ENCODE data around the gene TRDMT1.

TRDMT1 gene

DNA sequence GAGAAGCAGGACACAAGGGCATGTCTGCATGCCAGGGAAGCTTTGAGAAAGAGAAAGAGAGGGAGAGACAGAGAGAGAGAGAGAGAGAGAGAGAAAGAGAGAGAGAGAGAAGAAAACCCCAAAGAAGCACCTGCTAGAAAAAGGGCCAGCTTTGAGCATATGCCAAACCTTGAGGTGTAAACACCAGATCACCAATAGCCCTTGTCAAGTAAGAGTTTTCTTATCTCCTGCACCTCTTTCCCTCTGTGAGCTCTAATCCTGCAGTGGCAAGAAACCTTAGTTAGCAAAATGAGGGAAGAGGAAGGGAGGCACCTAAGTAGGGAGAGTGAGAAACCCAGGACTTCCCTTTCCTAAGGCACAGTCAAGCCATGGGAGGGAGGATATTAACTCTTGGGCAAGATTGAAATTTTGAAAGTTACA, 11.3 kb upstream of the TRDMT1 start:
- no peak for DNase-seq
- H3K36me3 ChIP-seq (replicated peaks) = no peaks in the 10 kb centered on the region
- TF ChIP-seq, protein P1, sequence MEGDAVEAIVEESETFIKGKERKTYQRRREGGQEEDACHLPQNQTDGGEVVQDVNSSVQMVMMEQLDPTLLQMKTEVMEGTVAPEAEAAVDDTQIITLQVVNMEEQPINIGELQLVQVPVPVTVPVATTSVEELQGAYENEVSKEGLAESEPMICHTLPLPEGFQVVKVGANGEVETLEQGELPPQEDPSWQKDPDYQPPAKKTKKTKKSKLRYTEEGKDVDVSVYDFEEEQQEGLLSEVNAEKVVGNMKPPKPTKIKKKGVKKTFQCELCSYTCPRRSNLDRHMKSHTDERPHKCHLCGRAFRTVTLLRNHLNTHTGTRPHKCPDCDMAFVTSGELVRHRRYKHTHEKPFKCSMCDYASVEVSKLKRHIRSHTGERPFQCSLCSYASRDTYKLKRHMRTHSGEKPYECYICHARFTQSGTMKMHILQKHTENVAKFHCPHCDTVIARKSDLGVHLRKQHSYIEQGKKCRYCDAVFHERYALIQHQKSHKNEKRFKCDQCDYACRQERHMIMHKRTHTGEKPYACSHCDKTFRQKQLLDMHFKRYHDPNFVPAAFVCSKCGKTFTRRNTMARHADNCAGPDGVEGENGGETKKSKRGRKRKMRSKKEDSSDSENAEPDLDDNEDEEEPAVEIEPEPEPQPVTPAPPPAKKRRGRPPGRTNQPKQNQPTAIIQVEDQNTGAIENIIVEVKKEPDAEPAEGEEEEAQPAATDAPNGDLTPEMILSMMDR (IDR thresholded peaks at IDR 0.05; ENCODE audit: low read depth, low read length, missing control alignments) = no peak
- H3K4me3 ChIP-seq (ENCODE audit: low read depth, low read length) = no peak overlapping the region
- no peak overlapping the region for H3K27ac ChIP-seq
- no peaks in the 10 kb centered on the region for H3K27me3 ChIP-seq (replicated peaks)
- in situ Hi-C loops (cut with HindIII; ENCODE audit: low pct_ligation_motif_present, low sequenced_read_pairs) = no loop called here

DNA sequence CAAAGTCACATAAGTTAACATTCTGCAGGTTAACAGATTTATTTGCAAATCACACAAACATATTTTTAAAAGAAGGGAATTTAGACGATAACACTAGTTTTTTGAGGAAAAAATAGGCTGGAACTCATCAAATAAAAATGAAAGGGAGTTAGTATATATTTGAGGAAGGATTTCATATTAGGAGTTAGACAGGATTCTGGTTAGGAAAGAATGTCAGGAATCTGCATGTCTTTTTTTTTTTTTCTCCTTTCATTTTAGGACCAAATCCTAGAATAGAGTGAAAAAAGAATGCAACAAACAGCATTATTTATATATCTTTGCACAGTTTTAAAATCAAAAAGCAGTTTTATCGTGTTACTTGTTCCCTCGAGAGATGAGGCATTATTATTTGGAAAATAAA, 8.9 kb upstream of the TRDMT1 start:
- H3K27me3 ChIP-seq (replicated peaks) = no peaks in the 10 kb centered on the region
- DNase-seq = no peak
- H3K4me3 ChIP-seq (ENCODE audit: low read depth, low read length) = no peak overlapping the region
- H3K36me3 ChIP-seq (replicated peaks) = no peaks in the 10 kb centered on the region
- peak overlapping the region; percentile 67 for H3K27ac ChIP-seq
- in situ Hi-C loops (cut with HindIII; ENCODE audit: low pct_ligation_motif_present, low sequenced_read_pairs) = no loop called here
- TF ChIP-seq, protein P1 (IDR thresholded peaks at IDR 0.05; ENCODE audit: low read depth, low read length, missing control alignments) = no peak

DNA sequence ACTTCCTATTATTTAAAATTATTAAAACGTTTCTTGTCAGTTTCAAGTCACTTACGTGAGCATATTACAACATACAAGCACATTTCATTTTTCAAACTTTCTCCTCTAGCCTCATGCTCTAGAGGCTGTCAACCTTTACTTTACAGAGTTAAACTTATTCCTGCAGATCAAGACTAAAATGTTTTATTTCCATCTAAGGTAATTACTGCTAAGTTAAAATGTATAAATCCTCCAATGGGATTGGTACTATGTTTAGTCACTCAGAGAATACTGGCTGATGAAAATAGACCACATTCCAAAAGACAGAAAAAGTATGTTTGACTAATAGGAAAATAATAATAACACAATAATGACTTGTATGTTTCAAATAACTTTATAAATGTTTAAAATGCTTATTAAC, 8.4 kb upstream of the TRDMT1 start:
- no peak overlapping the region for H3K4me3 ChIP-seq (ENCODE audit: low read depth, low read length)
- in situ Hi-C loops (cut with HindIII; ENCODE audit: low pct_ligation_motif_present, low sequenced_read_pairs) = no loop called here

DNA sequence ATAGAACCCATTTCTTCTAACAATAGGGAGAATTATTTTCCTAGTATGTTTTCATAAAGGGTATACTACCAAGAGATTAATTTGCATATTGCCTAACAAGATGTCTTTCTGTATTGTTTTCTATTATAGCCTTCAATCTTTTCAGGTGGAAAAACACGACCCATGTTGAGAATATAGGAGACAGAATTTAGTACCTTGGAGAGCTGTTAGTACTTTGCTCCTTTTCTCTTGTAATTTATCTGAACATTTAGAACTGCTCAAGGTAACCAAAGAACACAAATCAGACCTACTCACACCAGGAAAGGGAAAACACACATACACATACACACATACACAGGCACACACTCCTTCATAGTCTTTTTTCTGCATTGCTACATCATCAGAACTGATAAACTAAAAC, 7.8 kb upstream of the TRDMT1 start:
- no peak for DNase-seq
- Histone ChIP-seq H3K4me3 (ENCODE audit: low read depth, low read length) (no peak overlapping the region), H3K27ac (peak overlapping the region; percentile 67)

More for the DNA sequence above, 8.4 kb upstream of the TRDMT1 start:
- TF ChIP-seq, protein P1 (IDR thresholded peaks at IDR 0.05; ENCODE audit: low read depth, low read length, missing control alignments) = no peak
- H3K36me3 ChIP-seq (replicated peaks) = no peaks in the 10 kb centered on the region
- DNase-seq = no peak
- no peaks in the 10 kb centered on the region for H3K27me3 ChIP-seq (replicated peaks)
- peak overlapping the region; percentile 67 for H3K27ac ChIP-seq

DNA sequence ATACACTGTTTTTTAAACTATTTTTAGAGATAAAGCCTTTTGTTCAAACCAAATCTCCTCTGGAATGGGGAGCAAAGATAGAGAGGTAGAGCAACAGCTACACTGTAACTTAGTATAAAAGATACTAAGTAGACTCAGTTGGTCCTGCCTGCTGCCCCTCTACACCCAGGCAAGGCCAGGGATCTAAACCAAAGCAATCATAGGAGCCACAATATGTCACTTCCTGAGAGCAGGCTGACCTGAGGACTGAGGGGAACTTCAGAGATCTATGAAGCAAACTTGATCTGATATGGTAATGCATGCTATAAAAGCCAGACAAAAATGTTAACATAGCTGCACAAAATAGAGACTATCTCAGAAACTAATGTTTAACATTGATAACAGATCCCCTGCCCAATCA, 7.0 kb upstream of the TRDMT1 start:
- in situ Hi-C loops (cut with HindIII; ENCODE audit: low pct_ligation_motif_present, low sequenced_read_pairs) = no loop called here
- Histone ChIP-seq H3K27me3 (replicated peaks) (no peaks in the 10 kb centered on the region), H3K27ac (no peak overlapping the region), H3K4me3 (ENCODE audit: low read depth, low read length) (no peak overlapping the region), H3K36me3 (replicated peaks) (no peaks in the 10 kb centered on the region)
- DNase-seq = no peak
- TF ChIP-seq, protein P1 (IDR thresholded peaks at IDR 0.05; ENCODE audit: low read depth, low read length, missing control alignments) = no peak

More for the DNA sequence above, 7.8 kb upstream of the TRDMT1 start:
- TF ChIP-seq, protein P1 (IDR thresholded peaks at IDR 0.05; ENCODE audit: low read depth, low read length, missing control alignments) = no peak
- Histone ChIP-seq H3K27me3 (replicated peaks) (no peaks in the 10 kb centered on the region), H3K36me3 (replicated peaks) (no peaks in the 10 kb centered on the region)
- in situ Hi-C loops (cut with HindIII; ENCODE audit: low pct_ligation_motif_present, low sequenced_read_pairs) = no loop called here

DNA sequence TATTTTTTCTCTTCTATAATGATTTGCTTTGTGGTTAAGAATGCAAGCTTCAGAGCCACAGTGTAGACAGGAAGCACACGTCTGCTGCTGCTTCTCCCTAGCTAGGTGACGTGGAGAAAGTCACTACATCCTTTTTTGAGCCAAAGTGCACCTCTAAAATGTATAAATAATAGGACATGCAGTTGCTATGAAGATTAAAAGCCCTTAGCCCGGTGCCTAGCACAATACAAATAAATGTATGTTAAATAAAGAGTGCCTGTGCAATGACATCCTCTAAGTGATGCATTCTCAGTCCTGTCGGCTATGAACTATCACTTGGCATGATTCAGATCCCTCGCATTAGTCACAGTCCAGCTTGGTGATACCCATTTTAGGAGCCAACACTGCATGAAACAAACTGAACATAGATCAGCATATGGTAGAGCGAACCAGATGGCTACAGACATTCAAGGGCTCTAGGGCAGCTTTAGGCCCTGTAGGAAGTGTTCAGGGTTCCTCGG, 4.8 kb upstream of the TRDMT1 start:
- no peaks in the 10 kb centered on the region for H3K27me3 ChIP-seq (replicated peaks)
- TF ChIP-seq, protein P1 (IDR thresholded peaks at IDR 0.05; ENCODE audit: low read depth, low read length, missing control alignments) = no peak
- no peak overlapping the region for H3K4me3 ChIP-seq (ENCODE audit: low read depth, low read length)
- in situ Hi-C loops (cut with HindIII; ENCODE audit: low pct_ligation_motif_present, low sequenced_read_pairs) = no loop called here
- no peaks in the 10 kb centered on the region for H3K36me3 ChIP-seq (replicated peaks)
- DNase-seq = peak; percentile 92
- H3K27ac ChIP-seq = peak overlapping the region; percentile 70
